HepG2 (cell line): Measurements from ENCODE around the gene TGFA. TPM values are rescaled to one million over a fixed set of nuclear protein-coding genes. Genes with fewer than 3 reads are reported as not detected.

ENCODE experiments used
- ATAC-seq: fragments of 200-7000 bp; cut with Tn5 transposase; 3 replicates; pipeline ENCODE4 v1.9.1; 2020; ENCODE audit warnings: mild to moderate bottlenecking, moderate library complexity
- BruUV-seq: library from RNA; stranded (reverse); fragments of 400-500 nt; replicated peaks from 2 replicates; lab custom pipeline; 2021; lab: Mats Ljungman, UMichigan
- CTCF ChIA-PET: fragments of 300-600 bp; formaldehyde crosslinking; extraction: SDS; loops from one replicate; lab custom pipeline; 2021; ENCODE audit warnings: low total read pairs, inconsistent platforms, low intra/inter-chr PET ratio; lab: Yijun Ruan, JAX
- POLR2A ChIA-PET: fragments of 350-600 bp; sonication (Branson Sonifier 250); formaldehyde crosslinking; loops from one replicate; lab custom pipeline; 2020; ENCODE audit warnings: antibody characterized with exemption, inconsistent platforms; lab: Yijun Ruan, JAX
- DNase-seq: peaks from one replicate; pipeline ENCODE4 v3.0.0-alpha.2; 2015; ENCODE audit warnings: low spot score
- FAIRE-seq: peaks from 3 replicates; lab custom pipeline; 2011; peaks lifted over from hg19 to GRCh38; lab: Jason Lieb, UNC
- H2AFZ ChIP-seq: one replicate; pipeline ENCODE4 v1.6.1; 2011; ENCODE audit warnings: low read length, inconsistent platforms
- H3K27ac ChIP-seq: fragments of 300-600 bp; 3 replicates; pipeline ENCODE4 v1.8.0; 2011; ENCODE audit warnings: mixed run types, mild to moderate bottlenecking, mixed read lengths, low read length, inconsistent platforms; ENCODE audit not compliant: insufficient read depth; ENCODE audit errors: extremely low read length
- H3K27me3 ChIP-seq, 2 experiments: fragments of 200-600 bp in 1 of 2; 2 replicates in 1 of 2; 3 replicates in 1 of 2; pipeline versions ENCODE4 v1.6.0 to v1.8.0; 2011; ENCODE audit warnings: low read length in 2 of 2, mild to moderate bottlenecking in 2 of 2, moderate library complexity in 2 of 2, inconsistent platforms in 1 of 2; ENCODE audit not compliant: insufficient read depth in 2 of 2, control insufficient read depth in 1 of 2
- H3K36me3 ChIP-seq, 2 experiments: fragments of 200-600 bp in 1 of 2; replicated peaks in 1 of 2; 2 replicates in 1 of 2; 3 replicates in 1 of 2; pipeline versions ENCODE4 v1.5.1 to v1.8.0; 2011; ENCODE audit warnings: low read length in 2 of 2, inconsistent platforms in 1 of 2; ENCODE audit not compliant: insufficient read depth in 2 of 2, control insufficient read depth in 1 of 2
- H3K4me1 ChIP-seq: 2 replicates; pipeline ENCODE4 v1.5.1; 2012; ENCODE audit warnings: low read length, inconsistent platforms; ENCODE audit not compliant: insufficient read depth
- H3K4me2 ChIP-seq: 2 replicates; pipeline ENCODE4 v1.6.0; 2011; ENCODE audit warnings: low read depth, low read length, inconsistent platforms
- H3K4me3 ChIP-seq, 3 experiments: fragments of 200-600 bp in 1 of 3; sonication (generic), shearing (Covaris generic) in 1 of 3; replicated peaks in 1 of 3; 2 replicates each; pipeline ENCODE4 v1.5.1; 2011 to 2016; ENCODE audit warnings: low read length in 3 of 3, inconsistent platforms in 2 of 3, low read depth in 2 of 3, mild to moderate bottlenecking in 2 of 3, control low read depth in 1 of 3, mixed read lengths in 1 of 3; ENCODE audit not compliant: insufficient read depth in 1 of 3
- H3K79me2 ChIP-seq: one replicate; pipeline ENCODE4 v1.6.1; 2011; ENCODE audit warnings: low read length, inconsistent platforms; ENCODE audit not compliant: insufficient read depth
- H3K9ac ChIP-seq: 2 replicates; pipeline ENCODE4 v1.6.0; 2011; ENCODE audit warnings: mild to moderate bottlenecking, low read depth, low read length, inconsistent platforms; ENCODE audit not compliant: insufficient read depth
- H3K9me3 ChIP-seq: 2 replicates; pipeline ENCODE4 v1.5.1; 2012; ENCODE audit warnings: mild to moderate bottlenecking, low read length
- H4K20me1 ChIP-seq: 2 replicates; pipeline ENCODE4 v1.6.0; 2011; ENCODE audit warnings: inconsistent platforms, mild to moderate bottlenecking, low read length, moderate library complexity; ENCODE audit not compliant: insufficient read depth
- AHR ChIP-seq: IDR thresholded peaks from 2 replicates; pipeline ENCODE4 v1.6.1; 2018; ENCODE audit warnings: missing genetic modification reagents, missing compliant biosample characterization
- ARHGAP35 ChIP-seq: sonication (generic); formaldehyde crosslinking; IDR thresholded peaks from 2 replicates; pipeline ENCODE4 v1.9.0; 2022; ENCODE audit warnings: mild to moderate bottlenecking, inconsistent platforms, moderate library complexity, missing genetic modification reagents, borderline replicate concordance
- ATF7-NPFF ChIP-seq: sonication (generic); formaldehyde crosslinking; IDR thresholded peaks from 2 replicates; pipeline ENCODE4 v1.8.1; 2023; ENCODE audit warnings: mild to moderate bottlenecking, low read depth, missing genetic modification reagents, moderate library complexity
- ELF1 ChIP-seq: sonication (generic); formaldehyde crosslinking; IDR thresholded peaks from 2 replicates; pipeline ENCODE4 v1.4.0; 2020; ENCODE audit warnings: missing genetic modification reagents
- FOXK2 ChIP-seq: fragments of 450-650 bp; IDR thresholded peaks from 2 replicates; pipeline ENCODE4 v1.6.1; 2016
- HOXA3 ChIP-seq: sonication (generic); formaldehyde crosslinking; IDR thresholded peaks from 2 replicates; pipeline ENCODE4 v1.5.0; 2020; ENCODE audit warnings: missing genetic modification reagents
- HOXA7 ChIP-seq: sonication (generic); formaldehyde crosslinking; IDR thresholded peaks from 2 replicates; pipeline ENCODE4 v1.8.1; 2022; ENCODE audit warnings: mild to moderate bottlenecking, missing genetic modification reagents, moderate library complexity
- KLF11 ChIP-seq: IDR thresholded peaks from 2 replicates; pipeline ENCODE4 v1.6.1; 2016; ENCODE audit warnings: missing compliant biosample characterization
- NCOA2 ChIP-seq: sonication (generic); formaldehyde crosslinking; IDR thresholded peaks from 2 replicates; pipeline ENCODE4 v1.8.0; 2022; ENCODE audit warnings: inconsistent platforms
- ZNF225 ChIP-seq: sonication (generic); formaldehyde crosslinking; IDR thresholded peaks from 2 replicates; pipeline ENCODE4 v1.4.0; 2020; ENCODE audit warnings: mild to moderate bottlenecking, missing genetic modification reagents
- ZNF672 ChIP-seq: sonication (generic); formaldehyde crosslinking; IDR thresholded peaks from 2 replicates; pipeline ENCODE4 v1.8.1; 2022; ENCODE audit warnings: missing genetic modification reagents
- ZNF703 ChIP-seq: sonication (generic); formaldehyde crosslinking; IDR thresholded peaks from 2 replicates; pipeline ENCODE4 v1.5.1; 2020; ENCODE audit warnings: missing genetic modification reagents, mild to moderate bottlenecking, moderate library complexity, borderline replicate concordance
- ZNF709 ChIP-seq: sonication (generic); formaldehyde crosslinking; IDR thresholded peaks from 2 replicates; pipeline ENCODE4 v1.5.0; 2020; ENCODE audit warnings: mild to moderate bottlenecking, missing genetic modification reagents
- WGBS: methylation state at CpG from one replicate; pipeline ENCODE4 v1.1.6; 2017; ENCODE audit warnings: low lambda C conversion rate; 5-methylcytosine and 5-hydroxymethylcytosine counted together
- in situ Hi-C: cut with HindIII; loops from 2 replicates; pipeline ENCODE4 v1.10.0; 2017; ENCODE audit warnings: low pct_unique_long_range_greater_than_20kb; ENCODE audit not compliant: extremely low pct_ligation_motif_present
- intact Hi-C: fragments of 100-400 bp; cut with micrococcal nuclease; formaldehyde crosslinking; loops from one replicate; pipeline ENCODE4 v1.10.0; 2022; ENCODE audit not compliant: unreplicated experiment
- polyA plus RNA-seq, 8 experiments: library from polyadenylated mRNA; depleted of rRNA in 3 of 8; stranded (reverse) in 7 of 8; unstranded in 1 of 8; fragments of >200 nt; fragmentation: Illumina TruSeq in 4 of 8; extraction: Trizol in 4 of 8; gene quantifications; 2 replicates each; pipeline versions ENCODE4 v1.2.1 to v1.2.3, GENCODE V29; 2011 to 2016; ENCODE audit warnings: low read depth in 4 of 8, missing spikeins in 1 of 8, mixed read lengths in 1 of 8; ENCODE audit not compliant: insufficient read depth in 1 of 8
- total RNA-seq, 5 experiments: library from RNA; depleted of rRNA; stranded (reverse); fragments of >200 nt; fragmentation: Illumina TruSeq; extraction: Trizol; gene quantifications; 2 replicates each; pipeline ENCODE4 v1.2.3, GENCODE V29; 2016; ENCODE audit warnings: low read depth in 1 of 5
- TF ChIP-seq, protein P1 (sequence below): IDR thresholded peaks from 2 replicates; pipeline ENCODE4 v1.6.1; 2016
- TF ChIP-seq, protein P2 (sequence below): sonication (generic); formaldehyde crosslinking; IDR thresholded peaks from 2 replicates; pipeline ENCODE4 v1.4.0; 2020; ENCODE audit warnings: mild to moderate bottlenecking, missing genetic modification reagents, borderline replicate concordance
- TF ChIP-seq, protein P3 (sequence below): sonication (generic); formaldehyde crosslinking; IDR thresholded peaks from 2 replicates; pipeline ENCODE4 v1.4.0; 2020; ENCODE audit warnings: missing genetic modification reagents, borderline replicate concordance
- TF ChIP-seq, protein P4 (sequence below): sonication (generic); formaldehyde crosslinking; IDR thresholded peaks from 2 replicates; pipeline ENCODE4 v1.4.0; 2020; ENCODE audit warnings: missing genetic modification reagents
- TF ChIP-seq, protein P5 (sequence below): sonication (generic); formaldehyde crosslinking; IDR thresholded peaks from 2 replicates; pipeline ENCODE4 v1.4.0; 2020; ENCODE audit warnings: missing genetic modification reagents

Gene TGFA
- total and polyA plus RNA-seq, 2 of the 13 experiments (the other 11 are each of a cell fraction or from before 2014, with no cell fraction given): 7.8 to 15.3 TPM

DNA sequence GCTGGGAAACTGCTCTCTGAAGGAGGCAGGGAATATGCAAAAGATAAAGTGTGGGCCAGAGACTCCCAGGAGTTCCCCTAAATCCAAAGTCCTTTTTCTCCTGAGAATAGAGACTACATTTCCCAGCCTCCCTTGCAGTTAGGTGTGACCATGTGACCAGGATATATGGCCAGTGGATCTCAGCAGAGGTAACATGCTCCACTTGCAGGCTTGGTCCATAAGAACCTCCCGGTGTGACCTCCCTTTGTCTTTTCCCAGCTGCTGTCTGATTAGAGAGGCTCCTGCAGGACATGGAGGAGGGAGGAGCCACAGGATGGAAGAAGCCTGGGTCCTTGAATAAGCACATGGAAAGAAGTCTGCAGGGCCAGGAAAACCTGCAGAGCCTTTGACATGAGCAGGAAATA is 76.2 kb downstream of the TGFA start:
- in situ Hi-C loops (no loop called here), intact Hi-C loops (no loop called here)
- DNase-seq (peak; percentile 39), FAIRE-seq (peak; percentile 63), ATAC-seq (peak; percentile 89)
- H2AFZ ChIP-seq: no peak overlapping the region
- H3K79me2 ChIP-seq: no peaks in the 10 kb centered on the region
- H3K4me1 ChIP-seq: peaks cover 11% of the 10 kb centered on the region
- H3K9me3 ChIP-seq: no peaks in the 10 kb centered on the region
- 11% methylated on average over 1 of the region's 1 CpG for WGBS
- H3K9ac ChIP-seq: no peak overlapping the region
- no peak overlapping the region for H3K4me3 ChIP-seq
- H3K27me3 ChIP-seq: no peaks in the 10 kb centered on the region
- CTCF ChIA-PET: no interaction called here
- BruUV-seq: no TSS peak
- POLR2A ChIA-PET: interaction anchor here (1.5 kb wide), 1 partner anchor 10 kb away, joined by 3 read pairs; no protein-coding TSS in a partner anchor
- H3K27ac ChIP-seq: no peak overlapping the region
- no peaks in the 10 kb centered on the region for H4K20me1 ChIP-seq
- H3K36me3 ChIP-seq: no peaks in the 10 kb centered on the region
- H3K4me2 ChIP-seq: peak overlapping the region; percentile 52
- no peak for TF ChIP-seq AHR (CRISPR knock-in tag)
- TF ChIP-seq ARHGAP35: no peak
- TF ChIP-seq ELF1 (CRISPR knock-in tag): peak; percentile 72
- no peak for TF ChIP-seq HOXA7 (CRISPR knock-in tag)
- TF ChIP-seq, protein P1, sequence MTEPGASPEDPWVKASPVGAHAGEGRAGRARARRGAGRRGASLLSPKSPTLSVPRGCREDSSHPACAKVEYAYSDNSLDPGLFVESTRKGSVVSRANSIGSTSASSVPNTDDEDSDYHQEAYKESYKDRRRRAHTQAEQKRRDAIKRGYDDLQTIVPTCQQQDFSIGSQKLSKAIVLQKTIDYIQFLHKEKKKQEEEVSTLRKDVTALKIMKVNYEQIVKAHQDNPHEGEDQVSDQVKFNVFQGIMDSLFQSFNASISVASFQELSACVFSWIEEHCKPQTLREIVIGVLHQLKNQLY (CRISPR knock-in tag): no peak
- TF ChIP-seq ATF7-NPFF (CRISPR knock-in tag): no peak
- TF ChIP-seq ZNF672 (CRISPR knock-in tag): no peak
- TF ChIP-seq FOXK2: no peak
- TF ChIP-seq, protein P2, sequence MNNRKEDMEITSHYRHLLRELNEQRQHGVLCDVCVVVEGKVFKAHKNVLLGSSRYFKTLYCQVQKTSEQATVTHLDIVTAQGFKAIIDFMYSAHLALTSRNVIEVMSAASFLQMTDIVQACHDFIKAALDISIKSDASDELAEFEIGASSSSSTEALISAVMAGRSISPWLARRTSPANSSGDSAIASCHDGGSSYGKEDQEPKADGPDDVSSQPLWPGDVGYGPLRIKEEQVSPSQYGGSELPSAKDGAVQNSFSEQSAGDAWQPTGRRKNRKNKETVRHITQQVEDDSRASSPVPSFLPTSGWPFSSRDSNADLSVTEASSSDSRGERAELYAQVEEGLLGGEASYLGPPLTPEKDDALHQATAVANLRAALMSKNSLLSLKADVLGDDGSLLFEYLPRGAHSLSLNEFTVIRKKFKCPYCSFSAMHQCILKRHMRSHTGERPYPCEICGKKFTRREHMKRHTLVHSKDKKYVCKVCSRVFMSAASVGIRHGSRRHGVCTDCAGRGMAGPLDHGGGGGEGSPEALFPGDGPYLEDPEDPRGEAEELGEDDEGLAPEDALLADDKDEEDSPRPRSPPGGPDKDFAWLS (CRISPR knock-in tag): no peak
- TF ChIP-seq, protein P3, sequence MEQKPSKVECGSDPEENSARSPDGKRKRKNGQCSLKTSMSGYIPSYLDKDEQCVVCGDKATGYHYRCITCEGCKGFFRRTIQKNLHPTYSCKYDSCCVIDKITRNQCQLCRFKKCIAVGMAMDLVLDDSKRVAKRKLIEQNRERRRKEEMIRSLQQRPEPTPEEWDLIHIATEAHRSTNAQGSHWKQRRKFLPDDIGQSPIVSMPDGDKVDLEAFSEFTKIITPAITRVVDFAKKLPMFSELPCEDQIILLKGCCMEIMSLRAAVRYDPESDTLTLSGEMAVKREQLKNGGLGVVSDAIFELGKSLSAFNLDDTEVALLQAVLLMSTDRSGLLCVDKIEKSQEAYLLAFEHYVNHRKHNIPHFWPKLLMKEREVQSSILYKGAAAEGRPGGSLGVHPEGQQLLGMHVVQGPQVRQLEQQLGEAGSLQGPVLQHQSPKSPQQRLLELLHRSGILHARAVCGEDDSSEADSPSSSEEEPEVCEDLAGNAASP (CRISPR knock-in tag): no peak
- TF ChIP-seq NCOA2 (CRISPR knock-in tag): no peak
- TF ChIP-seq KLF11 (CRISPR knock-in tag): no peak
- TF ChIP-seq ZNF709 (CRISPR knock-in tag): no peak
- TF ChIP-seq ZNF703 (CRISPR knock-in tag): no peak
- TF ChIP-seq, protein P4, sequence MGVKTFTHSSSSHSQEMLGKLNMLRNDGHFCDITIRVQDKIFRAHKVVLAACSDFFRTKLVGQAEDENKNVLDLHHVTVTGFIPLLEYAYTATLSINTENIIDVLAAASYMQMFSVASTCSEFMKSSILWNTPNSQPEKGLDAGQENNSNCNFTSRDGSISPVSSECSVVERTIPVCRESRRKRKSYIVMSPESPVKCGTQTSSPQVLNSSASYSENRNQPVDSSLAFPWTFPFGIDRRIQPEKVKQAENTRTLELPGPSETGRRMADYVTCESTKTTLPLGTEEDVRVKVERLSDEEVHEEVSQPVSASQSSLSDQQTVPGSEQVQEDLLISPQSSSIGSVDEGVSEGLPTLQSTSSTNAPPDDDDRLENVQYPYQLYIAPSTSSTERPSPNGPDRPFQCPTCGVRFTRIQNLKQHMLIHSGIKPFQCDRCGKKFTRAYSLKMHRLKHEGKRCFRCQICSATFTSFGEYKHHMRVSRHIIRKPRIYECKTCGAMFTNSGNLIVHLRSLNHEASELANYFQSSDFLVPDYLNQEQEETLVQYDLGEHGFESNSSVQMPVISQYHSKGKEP (CRISPR knock-in tag): no peak
- no peak for TF ChIP-seq HOXA3 (CRISPR knock-in tag)
- TF ChIP-seq ZNF225 (CRISPR knock-in tag): no peak
- TF ChIP-seq, protein P5, sequence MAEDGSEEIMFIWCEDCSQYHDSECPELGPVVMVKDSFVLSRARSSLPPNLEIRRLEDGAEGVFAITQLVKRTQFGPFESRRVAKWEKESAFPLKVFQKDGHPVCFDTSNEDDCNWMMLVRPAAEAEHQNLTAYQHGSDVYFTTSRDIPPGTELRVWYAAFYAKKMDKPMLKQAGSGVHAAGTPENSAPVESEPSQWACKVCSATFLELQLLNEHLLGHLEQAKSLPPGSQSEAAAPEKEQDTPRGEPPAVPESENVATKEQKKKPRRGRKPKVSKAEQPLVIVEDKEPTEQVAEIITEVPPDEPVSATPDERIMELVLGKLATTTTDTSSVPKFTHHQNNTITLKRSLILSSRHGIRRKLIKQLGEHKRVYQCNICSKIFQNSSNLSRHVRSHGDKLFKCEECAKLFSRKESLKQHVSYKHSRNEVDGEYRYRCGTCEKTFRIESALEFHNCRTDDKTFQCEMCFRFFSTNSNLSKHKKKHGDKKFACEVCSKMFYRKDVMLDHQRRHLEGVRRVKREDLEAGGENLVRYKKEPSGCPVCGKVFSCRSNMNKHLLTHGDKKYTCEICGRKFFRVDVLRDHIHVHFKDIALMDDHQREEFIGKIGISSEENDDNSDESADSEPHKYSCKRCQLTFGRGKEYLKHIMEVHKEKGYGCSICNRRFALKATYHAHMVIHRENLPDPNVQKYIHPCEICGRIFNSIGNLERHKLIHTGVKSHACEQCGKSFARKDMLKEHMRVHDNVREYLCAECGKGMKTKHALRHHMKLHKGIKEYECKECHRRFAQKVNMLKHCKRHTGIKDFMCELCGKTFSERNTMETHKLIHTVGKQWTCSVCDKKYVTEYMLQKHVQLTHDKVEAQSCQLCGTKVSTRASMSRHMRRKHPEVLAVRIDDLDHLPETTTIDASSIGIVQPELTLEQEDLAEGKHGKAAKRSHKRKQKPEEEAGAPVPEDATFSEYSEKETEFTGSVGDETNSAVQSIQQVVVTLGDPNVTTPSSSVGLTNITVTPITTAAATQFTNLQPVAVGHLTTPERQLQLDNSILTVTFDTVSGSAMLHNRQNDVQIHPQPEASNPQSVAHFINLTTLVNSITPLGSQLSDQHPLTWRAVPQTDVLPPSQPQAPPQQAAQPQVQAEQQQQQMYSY: no peak
